HG02973 (cell line): Measurements from ENCODE around the gene FAM236C.
"Not testable (repeated sequence)": the region's sequence is repeated elsewhere in the genome, so short reads cannot be mapped to it uniquely, and the experiment has no call there.

Experiments used
- ATAC-seq: cut with Tn5 transposase; IDR thresholded peaks from one replicate; pipeline ENCODE4 v1.9.1; 2021; ENCODE audit warnings: moderate library complexity; ENCODE audit not compliant: unreplicated experiment

Gene FAM236C

DNA sequence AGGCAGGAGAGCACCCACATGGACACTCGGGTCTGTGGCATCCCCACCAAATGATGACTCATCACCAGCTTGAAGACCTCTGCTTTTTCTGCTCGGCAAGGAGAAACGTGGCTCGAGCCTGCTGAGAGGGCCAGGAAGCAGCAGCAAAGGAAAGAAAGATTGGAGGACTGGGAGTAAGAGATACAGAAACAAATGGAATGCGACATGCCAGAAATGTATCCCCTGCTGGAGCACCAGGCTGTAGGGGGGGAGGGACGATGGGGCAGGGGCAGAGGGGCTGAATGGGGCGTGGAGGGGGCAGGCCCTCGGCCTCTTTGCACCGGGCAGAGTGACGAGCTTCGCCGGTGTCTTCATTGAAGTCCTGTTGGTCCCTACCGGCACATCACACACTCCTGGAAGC is at the start of gene FAM236C:
TSS of gene FAM236C (plus strand) at position 301 of the 400 bp plus-strand sequence. CDS start 100 bp downstream, outside the sequence.
- ATAC-seq, result not testable (repeated sequence)

DNA sequence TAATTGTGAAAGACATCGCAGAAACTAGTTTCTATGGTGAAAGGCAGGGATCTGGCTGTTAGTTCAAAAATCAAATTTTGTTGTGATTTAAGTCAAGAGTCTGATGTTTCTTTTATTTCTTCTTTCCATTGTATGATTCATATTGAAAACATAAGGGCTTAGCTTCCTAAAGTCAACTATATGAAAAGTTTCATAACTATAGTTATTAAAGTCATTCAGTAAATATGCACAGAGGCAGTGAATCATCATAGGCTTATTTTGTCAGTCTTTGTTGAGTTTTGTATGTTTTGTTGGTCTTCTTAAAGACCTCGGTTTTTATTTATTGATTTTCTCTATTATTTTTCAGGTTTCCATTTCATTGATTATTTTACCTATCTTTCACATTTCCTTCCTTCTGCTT is 29.5 kb upstream of the FAM236C start:
- not testable (repeated sequence) for ATAC-seq

DNA sequence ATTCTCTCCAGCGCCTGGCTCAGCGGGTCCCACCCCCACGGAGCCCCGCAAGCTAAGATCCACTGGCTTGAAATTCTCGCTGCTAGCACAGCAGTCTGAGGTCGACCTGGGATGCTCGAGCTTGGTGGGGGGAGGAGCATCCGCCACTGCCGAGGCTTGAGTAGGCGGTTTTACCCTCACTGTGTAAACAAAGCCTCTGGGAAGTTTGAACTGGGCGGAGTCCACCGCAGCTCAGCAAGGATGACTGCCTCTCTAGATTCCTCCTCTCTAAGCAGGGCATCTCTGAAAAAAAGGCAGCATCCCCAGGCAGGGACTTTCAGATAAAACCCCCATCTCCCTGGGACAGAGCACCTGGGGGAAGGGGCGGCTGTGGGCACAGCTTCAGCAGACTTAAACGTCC is 22.7 kb upstream of the FAM236C start:
- not testable (repeated sequence) for ATAC-seq

DNA sequence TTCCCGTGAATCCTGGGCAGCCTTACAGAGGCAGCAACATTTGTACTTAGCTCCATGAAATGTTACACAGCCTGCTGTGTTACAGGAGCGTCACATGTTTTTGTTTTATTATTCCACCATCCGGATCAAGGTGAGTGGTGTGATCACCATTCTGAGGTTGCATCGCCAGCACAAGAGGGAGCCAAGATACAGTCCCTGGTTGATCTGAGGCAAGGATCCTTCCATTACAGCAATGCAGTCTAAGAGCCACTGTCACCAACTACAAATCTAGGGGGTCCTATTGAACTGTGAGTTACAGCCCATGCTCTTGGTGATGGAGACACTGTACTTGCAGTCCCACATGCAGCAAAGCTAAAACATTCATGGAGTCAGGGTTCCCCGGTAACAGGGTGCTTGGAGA is 3.7 kb downstream of the FAM236C start:
- not testable (repeated sequence) for ATAC-seq

DNA sequence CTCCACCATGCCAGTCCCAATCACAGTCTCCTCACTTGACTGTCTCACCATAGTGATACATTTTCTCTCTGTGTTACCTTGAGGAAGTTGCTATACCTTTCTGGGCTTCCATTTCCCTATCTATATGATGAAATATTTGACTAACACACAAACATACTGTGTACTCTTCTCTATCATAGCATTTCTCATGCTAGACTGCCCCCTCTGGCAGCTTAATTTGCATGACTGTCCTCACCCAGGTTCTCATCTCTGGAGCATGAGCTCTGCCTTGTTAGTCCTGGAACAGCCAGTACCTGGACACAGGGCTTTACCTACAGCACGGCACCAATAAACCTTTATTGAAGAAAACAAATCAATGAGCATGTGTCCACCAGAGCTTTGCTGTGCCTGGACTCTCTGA is 19.9 kb downstream of the FAM236C start:
- ATAC-seq, result not testable (repeated sequence)

DNA sequence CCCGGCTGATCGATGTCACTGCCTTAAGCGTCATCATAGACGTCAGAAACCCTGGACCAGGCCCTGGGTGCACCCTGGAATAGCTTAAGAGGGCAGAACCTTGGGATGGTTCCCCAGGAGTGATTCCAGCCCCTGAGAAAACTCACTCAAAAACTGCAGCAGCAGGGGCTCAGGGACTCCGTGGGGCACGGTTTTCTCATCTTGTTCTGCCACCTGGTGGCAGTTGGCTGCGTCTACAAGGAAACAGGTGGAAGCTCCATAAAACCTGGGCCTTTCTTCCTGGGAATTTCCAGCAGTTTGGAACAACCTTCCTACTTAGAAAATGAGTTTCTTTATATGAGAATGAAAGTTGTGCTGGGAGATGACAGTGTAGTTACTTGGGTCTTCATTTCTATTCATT is 24.0 kb downstream of the FAM236C start:
- not testable (repeated sequence) for ATAC-seq

DNA sequence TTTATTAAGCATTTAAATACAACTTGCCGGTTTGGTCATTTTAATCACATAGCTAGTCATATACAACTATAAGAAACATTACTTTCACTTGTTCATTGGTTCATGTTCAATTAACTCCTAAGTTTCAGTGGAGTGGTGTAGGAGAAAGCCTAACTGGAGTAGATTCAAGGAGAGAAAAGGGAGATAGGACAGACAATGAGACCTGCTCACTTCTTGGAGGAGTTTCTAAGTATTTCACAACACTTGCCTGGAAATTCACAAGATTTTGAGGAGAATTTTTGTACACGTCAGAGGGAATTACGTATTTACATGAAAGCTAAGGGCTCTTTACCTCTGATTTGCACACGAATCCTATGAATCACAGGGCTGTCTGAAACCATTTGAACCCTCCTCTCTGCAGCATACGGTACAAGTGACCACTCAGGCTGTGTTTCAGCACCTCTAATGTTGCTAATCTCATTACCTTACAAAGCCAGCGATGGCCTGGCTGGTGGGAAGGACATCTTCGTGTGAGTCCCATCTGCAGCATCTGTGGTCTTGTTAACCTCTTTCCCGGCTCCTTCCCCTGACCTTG is 24.6 kb downstream of the FAM236C start:
- not testable (repeated sequence) for ATAC-seq

DNA sequence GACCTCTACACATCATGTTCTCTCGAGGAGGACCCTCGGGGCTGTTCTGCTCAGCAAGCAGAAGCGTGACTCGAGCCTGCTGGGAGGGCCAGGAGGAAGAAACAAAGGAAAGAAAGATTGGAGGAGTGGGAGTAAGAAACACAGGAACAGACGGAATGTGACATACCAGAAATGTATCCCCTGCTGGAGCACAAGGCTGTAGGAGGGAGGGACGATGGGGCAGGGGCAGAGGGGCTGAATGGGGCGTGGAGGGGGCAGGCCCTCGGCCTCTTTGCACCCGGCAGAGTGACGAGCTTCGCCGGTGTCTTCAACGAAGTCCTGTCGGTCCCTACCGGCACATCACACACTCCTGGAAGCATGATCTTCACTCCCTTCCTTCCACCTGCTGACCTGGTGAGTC is 25.5 kb downstream of the FAM236C start, which contains the start of gene FAM236A:
TSS of gene FAM236A (plus strand) at position 301 of the 400 bp plus-strand sequence. CDS start at position 358, 57 bp downstream.
- ATAC-seq, result not testable (repeated sequence)

DNA sequence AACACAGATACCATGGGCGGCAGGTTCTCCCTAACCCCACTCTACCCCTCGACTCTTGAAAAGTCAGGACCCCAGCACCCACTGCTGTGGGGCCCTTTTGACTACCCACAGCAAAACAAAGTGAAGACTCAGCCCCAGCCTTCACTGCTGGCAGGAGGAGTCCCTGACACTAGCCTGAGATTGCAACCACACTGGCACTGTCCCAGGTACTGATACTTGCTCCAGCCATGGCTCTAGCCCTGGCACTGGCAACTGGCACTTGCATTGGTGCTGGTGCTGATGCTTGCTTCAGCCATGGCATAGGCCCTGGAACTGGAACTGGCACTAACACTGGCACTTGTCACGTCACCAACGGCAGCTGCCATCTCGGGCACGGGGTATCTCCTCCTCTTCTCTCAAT is 29.9 kb downstream of the FAM236C start:
- not testable (repeated sequence) for ATAC-seq

DNA sequence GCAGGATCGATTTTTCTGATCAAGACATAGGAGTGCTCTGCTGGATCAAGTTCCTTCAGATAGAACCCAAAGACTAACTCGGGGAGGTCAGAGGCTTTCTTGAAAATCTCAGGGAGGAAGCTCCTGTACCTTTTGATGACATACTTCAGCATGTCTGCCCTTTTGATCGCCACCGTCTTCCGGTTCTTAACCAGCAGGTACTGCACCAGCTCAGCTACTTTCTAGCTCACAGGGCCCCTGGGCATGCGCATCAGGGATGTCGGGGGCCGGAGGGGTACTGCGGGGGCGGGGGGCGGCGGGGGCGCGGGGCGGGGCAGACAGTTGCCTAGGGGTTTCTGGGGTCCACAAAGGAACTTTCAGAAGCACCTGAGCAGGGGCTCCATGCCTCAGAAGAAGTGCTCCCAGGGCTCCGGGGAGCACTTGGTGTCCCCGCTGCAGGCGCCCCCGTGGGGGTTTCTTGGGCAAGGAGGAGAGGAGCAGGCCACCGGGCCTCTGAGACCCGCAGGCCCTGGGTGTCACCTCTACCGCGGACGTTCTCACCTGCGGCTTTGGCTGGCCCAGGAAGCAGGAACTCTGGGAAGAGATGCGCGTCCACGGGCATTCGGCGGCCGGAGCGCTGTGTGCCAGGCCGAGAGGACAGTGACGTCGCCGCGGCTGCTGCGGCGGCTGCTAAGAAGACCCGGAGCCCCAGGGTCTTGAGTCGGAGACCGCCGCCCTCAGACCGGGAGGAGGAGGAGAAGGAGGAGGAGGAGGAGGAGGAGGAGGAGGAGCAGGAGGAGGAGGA is 30.8 kb downstream of the FAM236C start:
- ATAC-seq, result peak; percentile 47

DNA sequence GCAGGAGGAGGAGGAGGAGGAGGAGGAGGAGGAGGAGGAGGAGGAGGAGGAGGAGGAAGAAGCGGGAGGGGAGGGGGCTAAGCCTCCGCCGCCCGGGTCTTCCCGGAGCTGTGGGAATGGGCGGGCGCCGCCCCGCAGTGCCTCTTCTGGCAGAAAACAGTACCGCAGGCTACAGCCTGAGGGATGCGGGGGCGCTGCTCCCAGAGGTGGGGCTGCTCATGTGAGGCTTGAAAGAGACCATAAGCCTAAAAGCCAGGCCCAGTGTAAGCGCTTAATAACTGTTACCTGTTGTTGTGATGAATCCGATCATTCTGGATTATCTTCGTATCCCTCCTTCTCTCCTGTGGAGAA is 31.4 kb downstream of the FAM236C start, which contains the start of gene DMRTC1:
TSS of gene DMRTC1 (minus strand) at position 19 of the 351 bp plus-strand sequence. CDS start 68,143 bp downstream, outside the sequence.
- peak; percentile 84 for ATAC-seq

DNA sequence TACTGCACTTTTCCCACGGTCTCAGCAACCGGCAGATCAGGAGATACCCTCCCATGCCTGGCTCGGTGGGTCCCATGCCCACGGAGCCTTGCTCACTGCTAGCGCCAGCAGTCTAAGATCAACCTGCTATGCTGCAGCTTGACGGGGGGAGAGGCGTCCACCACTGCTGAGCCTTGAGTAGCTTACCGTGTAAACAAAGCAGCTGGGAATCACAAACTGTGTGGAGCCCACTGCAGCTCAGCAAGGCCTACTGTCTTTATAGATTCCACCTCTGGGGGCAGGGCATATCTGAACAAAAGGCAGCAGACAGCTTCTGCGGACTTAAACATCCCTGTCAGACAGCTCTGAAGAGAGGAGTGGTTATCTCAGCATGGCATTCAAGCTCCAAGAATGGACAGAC is 47.6 kb downstream of the FAM236C start:
- ATAC-seq, result not testable (repeated sequence)
